NOMO-1 (cell line): ENCODE measurements around the gene NRIP1.
"Not testable (repeated sequence)": the region's sequence is repeated elsewhere in the genome, so short reads cannot be mapped to it uniquely, and the experiment has no call there.

Source experiments
- DNase-seq, 2 experiments: peaks; one replicate each; lab custom pipeline; 2025; ENCODE audit not compliant: unreplicated experiment in 2 of 2; lab: John Stamatoyannopoulos, UW

Gene NRIP1

DNA sequence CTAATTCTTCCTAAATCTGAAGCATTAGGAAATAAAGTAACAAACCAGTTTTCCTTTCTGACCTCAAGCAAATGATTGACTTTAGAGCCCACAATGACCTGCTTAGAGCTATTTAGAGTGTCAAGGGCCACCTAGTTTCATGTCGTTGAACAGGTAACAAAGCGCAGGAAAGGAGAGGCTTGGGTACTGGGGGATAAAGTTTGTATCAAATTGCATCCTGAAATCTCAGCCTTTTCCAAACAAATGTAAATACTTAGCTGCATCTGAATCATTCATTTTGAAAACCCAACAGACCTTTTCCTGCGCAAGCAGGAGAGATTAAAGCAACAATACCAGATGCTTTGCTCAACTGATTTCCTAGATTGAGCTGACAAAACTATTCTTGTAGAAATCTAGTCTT lies 121.2 kb downstream of the NRIP1 start:
- no peak for DNase-seq

DNA sequence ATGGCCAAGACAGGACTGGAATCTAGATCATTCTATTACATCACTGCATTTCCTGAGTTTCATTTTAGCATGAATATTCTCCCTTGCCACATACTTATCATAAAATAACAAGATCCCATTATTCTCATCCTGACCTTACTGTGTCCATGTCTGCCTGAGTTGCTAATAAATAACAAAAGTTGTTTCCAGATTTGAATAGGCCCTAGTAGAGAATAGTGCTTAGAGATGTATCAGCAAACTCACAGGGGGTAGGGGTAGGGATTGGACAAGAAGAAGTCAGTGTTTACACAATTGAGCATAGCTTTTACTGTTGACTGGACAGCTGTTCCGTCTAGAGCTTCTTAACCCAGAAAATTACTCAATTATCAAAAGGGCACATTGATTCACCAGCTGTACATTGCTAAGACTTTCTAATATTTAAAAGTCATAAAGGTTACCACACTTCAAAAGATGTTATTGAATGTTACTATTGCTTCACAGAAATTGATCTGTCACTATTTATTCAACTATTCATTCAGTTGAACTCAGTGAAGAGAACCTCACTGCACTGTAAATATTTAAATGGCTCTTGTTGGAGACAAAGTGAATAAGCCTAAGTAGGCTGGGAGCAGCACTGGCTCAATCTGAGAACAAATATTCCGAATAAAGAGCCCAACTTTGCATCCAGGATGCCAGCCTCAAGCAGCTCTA lies 121.9 kb downstream of the NRIP1 start:
- DNase-seq: no peak

DNA sequence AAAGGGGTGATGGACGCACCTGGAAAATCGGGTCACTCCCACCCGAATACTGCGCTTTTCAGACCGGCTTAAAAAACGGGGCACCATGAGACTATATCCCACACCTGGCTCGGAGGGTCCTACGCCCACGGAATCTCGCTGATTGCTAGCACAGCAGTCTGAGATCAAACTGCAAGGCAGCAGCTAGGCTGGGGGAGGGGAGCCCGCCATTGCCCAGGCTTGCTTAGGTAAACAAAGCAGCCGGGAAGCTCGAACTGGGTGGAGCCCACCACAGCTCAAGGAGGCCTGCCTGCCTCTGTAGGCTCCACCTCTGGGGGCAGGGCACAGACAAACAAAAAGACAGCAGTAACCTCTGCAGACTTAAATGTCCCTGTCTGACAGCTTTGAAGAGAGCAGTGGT lies 137.5 kb downstream of the NRIP1 start:
- not testable (repeated sequence) for DNase-seq

DNA sequence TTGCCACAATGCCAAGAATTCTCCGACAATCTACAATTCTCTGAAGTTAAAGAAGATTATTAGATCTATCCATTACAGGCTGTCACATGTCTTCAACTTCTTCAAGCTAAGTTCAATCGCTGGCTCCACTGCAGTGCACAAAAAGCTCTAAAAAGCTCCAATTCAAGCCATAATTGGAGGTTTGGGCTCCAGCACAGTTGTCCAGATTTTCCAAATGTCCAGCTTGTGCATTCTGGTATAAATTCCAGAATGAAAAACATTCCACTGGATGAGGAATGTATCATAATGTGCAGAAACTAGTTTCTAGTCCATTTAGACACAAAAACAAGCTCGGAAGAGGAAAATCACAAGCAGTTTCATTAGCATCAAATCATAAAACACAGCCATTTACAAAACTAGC lies 138.6 kb downstream of the NRIP1 start:
- DNase-seq: no peak

DNA sequence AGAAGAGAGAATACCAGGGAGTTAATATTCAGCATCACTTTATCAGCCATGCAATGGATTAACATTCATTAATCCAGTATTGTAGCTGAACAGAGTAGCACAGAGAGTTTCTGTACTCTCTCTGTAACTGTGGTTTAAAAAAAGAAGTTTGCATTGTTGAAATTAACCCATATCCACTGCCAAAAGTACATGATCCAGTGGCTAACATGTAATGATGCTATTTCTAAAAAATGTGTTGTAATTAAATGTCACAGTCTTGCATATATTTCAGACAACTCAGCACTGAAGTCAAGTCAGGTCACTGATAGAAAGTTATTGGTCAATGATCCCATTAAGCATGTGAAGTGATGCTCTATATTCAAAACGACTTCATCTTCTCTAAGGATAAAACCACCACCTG lies 141.3 kb downstream of the NRIP1 start:
- no peak for DNase-seq

DNA sequence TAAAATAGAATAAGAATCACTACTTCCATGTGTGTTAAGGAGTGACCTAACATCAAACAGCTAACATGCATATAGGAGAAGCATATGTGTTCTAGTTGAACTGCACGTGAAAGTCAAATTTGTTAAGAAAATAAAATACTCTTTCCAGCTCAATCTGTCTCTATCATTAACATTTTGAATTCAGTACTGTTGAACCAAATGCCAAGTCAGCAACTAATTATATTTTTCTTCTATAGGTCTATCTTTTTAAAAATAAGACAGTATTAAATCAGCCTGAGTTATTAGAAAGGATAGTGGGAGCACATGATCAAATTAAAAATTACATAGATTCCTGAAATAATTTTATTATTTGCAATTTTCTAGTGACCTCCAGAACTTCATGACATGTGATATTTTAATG lies 141.8 kb downstream of the NRIP1 start:
- DNase-seq: no peak

DNA sequence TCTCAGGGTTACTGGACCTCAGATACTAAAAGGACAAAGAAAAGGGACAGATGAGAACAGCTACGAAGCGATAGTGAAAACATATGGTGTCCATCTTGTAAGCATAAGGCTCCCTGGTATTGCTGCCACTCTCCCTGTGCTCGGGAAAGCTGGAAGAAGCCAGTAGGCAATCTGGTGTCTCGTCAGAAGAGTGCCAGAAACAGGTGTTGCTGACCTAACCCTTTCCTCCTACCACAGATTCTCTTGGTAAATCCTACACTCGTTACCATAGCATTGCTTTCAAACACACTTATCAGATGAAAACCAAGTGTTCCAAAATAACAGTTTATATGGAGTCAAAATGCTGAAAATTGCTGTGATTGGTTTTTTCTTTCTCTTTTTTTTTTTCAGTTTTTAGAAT lies 146.3 kb downstream of the NRIP1 start:
- DNase-seq: no peak

DNA sequence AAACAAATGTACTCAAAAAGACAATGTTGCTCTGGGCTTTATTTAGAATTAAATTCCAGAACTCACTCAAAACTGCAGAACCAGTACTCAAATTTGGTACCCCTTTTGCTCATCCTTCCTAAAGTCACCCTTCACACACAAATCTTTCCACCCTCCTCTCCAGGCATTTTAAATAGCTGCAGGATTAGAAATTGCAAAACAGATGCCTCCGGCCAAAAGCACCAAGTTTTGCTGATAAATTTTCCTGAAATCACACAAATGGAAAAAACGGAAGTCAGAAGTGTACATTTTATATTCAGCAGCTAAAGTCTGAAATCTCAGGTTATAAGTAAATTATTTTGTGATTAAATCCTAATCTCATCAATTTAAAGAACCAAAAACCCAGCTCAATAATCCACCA lies 147.0 kb downstream of the NRIP1 start:
- no peak for DNase-seq

DNA sequence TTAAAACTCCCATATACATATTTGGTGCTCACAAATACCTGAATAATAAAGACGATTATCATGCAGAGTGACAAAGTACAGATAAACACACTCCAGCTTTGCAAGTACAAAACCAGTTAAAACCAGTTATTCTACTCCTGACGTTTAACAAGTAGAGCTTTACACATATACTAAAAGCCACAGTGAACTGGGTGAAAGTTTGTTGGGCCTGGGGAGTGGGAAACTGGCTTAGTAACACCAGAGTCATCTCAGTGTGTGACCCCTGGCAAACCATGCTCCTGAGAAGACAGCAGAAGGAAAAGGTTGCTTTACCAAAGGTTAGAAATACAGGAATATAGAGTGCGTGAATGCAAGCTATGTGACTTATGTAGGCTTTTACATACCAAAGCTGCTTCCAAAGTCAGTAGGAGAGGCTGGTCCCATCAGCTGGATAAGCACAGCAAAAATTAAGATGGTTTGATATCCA lies 148.1 kb downstream of the NRIP1 start:
- DNase-seq: no peak

DNA sequence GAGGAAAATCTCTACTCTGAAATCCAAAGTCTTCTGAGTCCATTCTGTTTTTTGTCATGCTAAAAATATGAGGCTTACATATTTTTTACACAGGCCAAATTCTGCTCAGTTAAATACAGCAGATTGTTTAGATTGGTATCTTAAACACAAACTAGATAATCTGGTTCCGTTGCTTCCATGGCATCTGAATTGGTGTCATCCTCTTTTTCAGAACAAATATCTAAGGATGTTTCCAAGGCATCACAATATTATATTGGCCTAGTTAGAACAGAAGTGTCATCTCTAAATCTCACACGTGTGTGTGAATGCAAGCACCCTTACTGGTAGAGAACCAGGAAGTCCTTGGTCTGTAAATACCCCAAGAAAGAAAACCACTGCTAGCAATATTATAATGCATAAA lies 151.2 kb downstream of the NRIP1 start:
- no peak for DNase-seq

DNA sequence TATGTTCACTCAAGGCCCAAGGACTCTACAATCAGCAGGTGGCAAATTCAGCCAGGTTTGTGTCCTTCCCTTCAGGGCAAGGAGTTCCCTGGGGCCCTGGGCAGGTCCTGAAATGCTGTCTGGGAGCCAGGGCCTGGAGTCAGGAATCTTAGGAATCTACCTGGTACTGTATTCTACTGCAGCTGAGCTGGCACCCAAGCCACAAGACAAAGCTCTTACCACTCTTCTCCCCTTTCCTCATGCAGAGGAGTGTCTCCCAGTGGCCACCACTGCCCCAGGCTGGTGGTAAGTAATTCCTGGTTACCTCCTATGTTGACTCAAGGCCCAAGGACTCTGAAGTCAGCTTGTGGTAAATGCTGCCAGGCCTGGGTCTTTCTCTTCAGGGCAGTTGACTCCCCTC lies 153.4 kb downstream of the NRIP1 start:
- DNase-seq: no peak
